ENCODE data around the gene NXNL1. TPM values are rescaled to one million over a fixed set of nuclear protein-coding genes. Genes with fewer than 3 reads are reported as not detected.
A peak's percentile ranks its signal among the peaks of the same experiment; 100 is the strongest.

The NXNL1 gene
- total and polyA plus RNA-seq, 9 of the 15 experiments (the other 6 are each of a cell fraction or from before 2014, with no cell fraction given), result not detected

- Histone ChIP-seq H3K27ac (ENCODE audit: extremely low read depth, low read depth, low read length) (peak overlapping the region; percentile 34; the same call in 1 of the 3 replicates), H3K9me1 (ENCODE audit: control insufficient read depth, insufficient read depth, low read length) (no peaks in the 10 kb centered on the region), H3K27me3 (ENCODE audit: control insufficient read depth in 2 of 2, insufficient read depth in 2 of 2, low read length in 2 of 2) (peaks cover 0 to 15% of the 10 kb centered on the region in 2 experiments; a peak in 2 of 5 replicates), H2AFZ (ENCODE audit: low read depth, low read length) (peak overlapping the region; percentile 60; the same call in 1 of the 2 replicates), H3K36me3 (ENCODE audit: control insufficient read depth, insufficient read depth, low read length) (no peaks in the 10 kb centered on the region), H3K4me1 (replicated peaks in 1 of 2; ENCODE audit: control insufficient read depth in 2 of 2, insufficient read depth in 2 of 2, low read length in 2 of 2) (peaks cover 9 to 32% of the 10 kb centered on the region in 2 experiments; a peak in 4 of 5 replicates), H3K79me2 (ENCODE audit: control insufficient read depth, insufficient read depth, low read length) (no peaks in the 10 kb centered on the region), H4K20me1 (replicated peaks; ENCODE audit: control insufficient read depth, insufficient read depth, low read length) (no peaks in the 10 kb centered on the region), H3K9ac (ENCODE audit: insufficient read depth in 1 of 2, low read depth in 2 of 2, low read length in 2 of 2) (peak overlapping the region in 1 of 2 experiments; percentile 23; a peak in 2 of 4 replicates), H3K4me3 (no peak overlapping the region), H3K4me2 (ENCODE audit: insufficient read depth, low read length) (peak overlapping the region; percentile 43), H3K9me3 (replicated peaks; ENCODE audit: control insufficient read depth, insufficient read depth, low read depth, low read length) (no peaks in the 10 kb centered on the region)
- ChIA-PET CTCF (ENCODE audit: low intra/inter-chr PET ratio) (interaction anchor here (0.6 kb wide), 1 partner anchor 197 kb away, joined by 3 read pairs; no protein-coding TSS in a partner anchor), POLR2A (interaction anchor here (0.6 to 1.0 kb wide), 4 partner anchors 11 to 60 kb away, joined by 3 read pairs; no protein-coding TSS in a partner anchor)
- intact Hi-C loops (cut with micrococcal nuclease) (loop anchor here (10.0 kb wide), 1 partner anchor 224 kb away; no protein-coding TSS in a partner anchor), in situ Hi-C loops (cut with MboI) (no loop called here)
- WGBS (ENCODE audit: insufficient coverage, low coverage, missing lambda C conversion rate), result 25% methylated on average over 8 of the region's 8 CpGs
- peak in 2 of 4 experiments; percentile 45 to 67 for DNase-seq (ENCODE audit: extremely low read depth in 1 of 4, low spot score in 3 of 4)
- FAIRE-seq, result peak; percentile 87
- ATAC-seq, result 0 out of 3 replicates have a peak, but pooled peaks have one; percentile 14
- BruUV-seq (replicated peaks), result no TSS peak
- TF ChIP-seq ARID1B (IDR thresholded peaks at IDR 0.05) (peak; percentile 68), BCOR (IDR thresholded peaks at IDR 0.05) (peak; percentile 87), ZNF316 (IDR thresholded peaks at IDR 0.05) (peak; percentile 85), ZNF512 (tag; IDR thresholded peaks at IDR 0.05) (peak; percentile 84), ATF3 (IDR thresholded peaks at IDR 0.05) (peak; percentile 68), ATF3 (CRISPR knock-in tag; conservative IDR thresholded peaks at IDR 0.05) (no peak), ZBTB49 (CRISPR knock-in tag; IDR thresholded peaks at IDR 0.05; ENCODE audit: borderline replicate concordance) (no peak), ATF2 (CRISPR knock-in tag; IDR thresholded peaks at IDR 0.05) (no peak), SMARCA4 (IDR thresholded peaks at IDR 0.05) (peak; percentile 67), MLLT1 (IDR thresholded peaks at IDR 0.05) (peak in 1 of 2 experiments; percentile 54; a peak in 1 of 4 replicates), NFE2 (IDR thresholded peaks at IDR 0.05; ENCODE audit: low read depth) (peak; percentile 87)
These were observed 10.3 kb downstream of the NXNL1 start for GRCh38 chr19:17450264-17451075.
